HFF-Myc (cell line): ENCODE measurements around the gene LCORL.

ENCODE experiments used
- DNase-seq: peaks from one replicate; pipeline ENCODE4 v3.0.0-alpha.2; 2011; ENCODE audit warnings: low read depth; ENCODE audit errors: extremely low read depth
- H3K4me3 ChIP-seq: replicated peaks from 2 replicates; pipeline ENCODE4 v1.5.1; 2011; ENCODE audit warnings: low read depth, mild to moderate bottlenecking, control low read depth, low read length
- CTCF ChIP-seq: IDR thresholded peaks from 2 replicates; pipeline ENCODE4 v1.5.1; 2012; ENCODE audit warnings: mild to moderate bottlenecking, low read depth, low read length, control low read depth; ENCODE audit errors: missing control alignments

The LCORL gene

GRCh38 chr4:17997129-17997528 is 24.4 kb downstream of the LCORL start:
- DNase-seq, result no peak
- TF ChIP-seq CTCF, result no peak
- no peak overlapping the region for H3K4me3 ChIP-seq

- H3K4me3 ChIP-seq, result no peak overlapping the region
- no peak for DNase-seq
- TF ChIP-seq CTCF, result no peak
These were observed 26.4 kb downstream of the LCORL start for GRCh38 chr4:17995165-17995564.

- DNase-seq, result no peak
- TF ChIP-seq CTCF, result no peak
- no peak overlapping the region for H3K4me3 ChIP-seq
These were observed 35.7 kb downstream of the LCORL start for GRCh38 chr4:17985832-17986231.

- H3K4me3 ChIP-seq, result no peak overlapping the region
- no peak for DNase-seq
- TF ChIP-seq CTCF, result no peak
These were observed 40.5 kb downstream of the LCORL start for GRCh38 chr4:17981063-17981462.

- no peak overlapping the region for H3K4me3 ChIP-seq
- no peak for TF ChIP-seq CTCF
- no peak for DNase-seq
These were observed 52.8 kb downstream of the LCORL start for GRCh38 chr4:17968721-17969120.

GRCh38 chr4:17967078-17967477 is 54.5 kb downstream of the LCORL start:
- no peak for DNase-seq
- no peak overlapping the region for H3K4me3 ChIP-seq
- TF ChIP-seq CTCF, result no peak

- DNase-seq, result no peak
- H3K4me3 ChIP-seq, result no peak overlapping the region
- no peak for TF ChIP-seq CTCF
These were observed 55.2 kb downstream of the LCORL start for GRCh38 chr4:17966312-17966711.
